ENCODE results near the gene COA3.

COA3 gene

DNA sequence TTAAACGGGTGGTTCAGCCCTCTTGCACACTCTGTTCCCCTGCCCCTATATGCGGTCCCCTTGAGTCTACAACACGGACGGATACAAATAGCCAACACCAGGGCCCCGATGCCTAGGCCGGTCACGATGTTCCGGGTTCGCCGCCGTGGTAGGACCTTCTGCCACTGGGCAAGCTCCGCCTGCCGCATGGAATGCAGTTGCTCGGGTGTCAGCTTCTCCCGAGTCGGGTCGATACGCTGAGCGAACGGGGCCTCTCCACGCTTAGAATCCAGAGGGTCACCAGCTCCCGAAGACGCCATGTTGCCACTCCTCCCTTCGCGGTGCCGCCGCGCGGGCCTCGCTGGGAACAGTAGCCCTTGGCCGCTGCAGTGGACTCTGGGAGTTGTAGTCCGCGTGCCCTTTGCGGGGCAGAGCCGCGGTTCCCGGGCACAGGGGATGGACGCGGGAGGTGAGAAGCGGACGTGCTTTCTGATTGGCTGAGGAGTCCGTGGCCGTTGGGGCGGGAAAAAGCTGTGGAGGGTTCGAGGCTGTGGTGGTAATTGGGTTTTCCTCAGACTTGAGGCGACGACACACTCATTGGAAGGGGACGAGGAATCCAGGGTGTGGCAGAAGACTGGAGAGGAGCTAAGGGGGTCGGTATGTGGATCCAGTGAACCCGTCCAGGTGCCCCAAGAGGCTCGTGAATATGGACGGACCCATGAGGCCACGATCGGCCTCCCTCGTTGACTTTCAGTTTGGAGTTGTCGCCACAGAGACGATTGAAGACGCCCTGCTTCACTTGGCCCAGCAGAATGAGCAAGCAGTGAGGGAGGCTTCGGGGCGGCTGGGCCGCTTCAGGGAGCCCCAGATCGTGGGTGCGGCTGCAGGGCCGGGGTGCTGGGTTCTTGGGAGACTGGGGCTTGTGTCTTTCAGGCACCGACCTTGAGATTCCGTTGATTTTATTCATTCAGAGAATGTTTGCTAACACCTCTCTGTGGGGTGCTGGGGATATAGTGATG, at the start of gene COA3, which contains the start of gene CNTD1:
Gene COA3, minus strand, starts transcription at position 322 of the 998 bp plus-strand sequence. Its CDS starts 23 bp downstream, at position 299.
Gene CNTD1, plus strand, starts transcription at position 479 of the 998 bp plus-strand sequence. Its CDS starts 207 bp downstream, at position 686.
- DNase-seq = peak; percentile 73

DNA sequence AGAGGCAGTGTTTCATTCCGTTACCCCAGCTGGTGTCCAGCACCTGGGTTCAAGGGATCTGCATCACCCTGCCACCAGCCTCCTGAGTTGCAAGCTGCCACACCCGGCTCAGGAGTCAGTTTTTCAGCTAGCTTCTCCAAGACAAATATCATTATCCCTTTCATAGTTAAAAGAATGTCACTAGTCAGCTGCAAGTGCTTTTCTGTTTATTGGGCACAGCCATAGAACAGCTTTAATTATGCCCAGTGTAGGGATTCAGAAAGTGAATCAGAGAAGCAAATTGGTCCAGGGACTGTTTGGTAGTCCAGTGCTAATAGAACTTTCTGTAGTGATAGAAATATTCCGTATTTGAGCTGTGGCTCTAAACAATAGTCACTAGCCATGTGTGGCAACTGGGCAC, 49.6 kb upstream of the COA3 start:
- DNase-seq = no peak

- DNase-seq = no peak
These were observed 48.2 kb upstream of the COA3 start for GRCh38 chr17:42846594-42847280.

- no peak for DNase-seq
These were observed 47.6 kb upstream of the COA3 start for GRCh38 chr17:42845918-42846593.

DNA sequence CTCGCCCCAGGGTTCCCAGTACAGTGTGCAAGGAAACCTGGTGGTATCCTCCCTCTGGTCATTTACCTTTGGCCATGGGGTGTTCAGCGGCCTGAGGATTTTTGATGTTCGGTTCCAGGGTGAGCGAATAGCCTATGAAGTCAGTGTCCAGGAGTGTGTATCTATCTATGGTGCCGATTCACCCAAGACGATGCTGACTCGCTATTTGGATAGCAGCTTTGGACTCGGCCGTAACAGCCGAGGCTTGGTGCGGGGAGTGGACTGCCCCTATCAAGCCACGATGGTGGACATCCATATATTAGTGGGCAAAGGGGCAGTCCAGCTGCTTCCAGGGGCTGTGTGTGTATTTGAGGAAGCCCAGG, 47.0 kb upstream of the COA3 start:
- DNase-seq = no peak

DNA sequence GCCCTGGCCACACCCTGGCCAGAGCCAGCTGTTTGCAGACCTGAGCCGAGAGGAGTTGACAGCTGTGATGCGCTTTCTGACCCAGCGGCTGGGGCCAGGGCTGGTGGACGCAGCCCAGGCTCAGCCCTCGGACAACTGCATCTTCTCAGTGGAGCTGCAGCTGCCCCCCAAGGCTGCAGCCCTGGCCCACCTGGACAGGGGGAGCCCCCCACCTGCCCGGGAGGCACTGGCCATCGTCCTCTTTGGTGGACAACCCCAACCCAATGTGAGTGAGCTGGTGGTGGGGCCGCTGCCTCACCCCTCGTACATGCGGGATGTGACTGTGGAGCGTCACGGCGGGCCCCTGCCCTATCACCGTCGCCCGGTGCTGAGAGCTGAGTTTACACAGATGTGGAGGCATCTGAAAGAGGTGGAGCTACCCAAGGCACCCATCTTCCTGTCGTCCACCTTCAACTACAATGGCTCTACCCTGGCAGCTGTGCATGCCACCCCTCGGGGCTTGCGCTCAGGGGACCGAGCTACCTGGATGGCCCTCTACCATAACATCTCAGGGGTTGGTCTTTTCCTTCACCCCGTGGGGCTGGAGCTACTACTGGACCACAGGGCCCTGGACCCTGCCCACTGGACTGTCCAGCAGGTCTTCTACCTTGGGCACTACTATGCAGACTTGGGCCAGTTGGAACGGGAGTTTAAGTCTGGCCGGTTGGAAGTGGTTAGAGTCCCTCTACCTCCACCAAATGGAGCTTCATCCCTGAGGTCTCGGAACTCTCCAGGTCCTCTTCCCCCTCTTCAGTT, 46.5 kb upstream of the COA3 start:
- DNase-seq = no peak

- no peak for DNase-seq
These were observed 45.8 kb upstream of the COA3 start, which contains the start of gene AOC2 for GRCh38 chr17:42844271-42844670. TSS of gene AOC2 (plus strand) at chr17:42844580. CDS start at chr17:42844627, 47 bp downstream.

DNA sequence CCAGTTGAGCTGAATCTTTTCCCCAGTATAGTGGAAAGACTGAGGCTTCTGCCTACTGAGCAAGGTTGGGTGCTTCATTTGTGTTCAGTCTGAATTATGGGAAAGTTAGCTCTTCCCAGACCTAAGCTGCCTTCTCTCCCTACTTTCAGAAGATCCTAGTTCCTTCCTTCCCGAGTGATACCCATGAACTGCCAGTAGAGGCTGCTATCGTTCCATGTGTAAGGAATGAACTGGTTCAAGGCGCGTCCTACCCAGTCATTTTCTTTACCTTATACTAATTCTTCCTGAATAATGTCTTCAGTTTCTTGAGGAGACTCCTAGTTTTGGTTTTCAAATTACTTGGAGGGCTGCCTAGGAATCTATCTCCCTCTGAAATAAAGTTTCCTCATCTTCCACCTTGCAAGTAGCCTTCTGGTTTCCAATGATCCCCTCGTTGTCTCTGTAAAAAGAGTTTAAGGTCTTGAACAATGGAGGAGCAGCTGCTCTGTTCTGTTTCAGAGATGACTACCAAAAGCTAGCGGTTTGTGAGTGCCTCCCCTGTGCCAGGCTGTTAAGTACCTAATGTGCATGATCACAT, 44.9 kb upstream of the COA3 start:
- DNase-seq = no peak

GRCh38 chr17:42841975-42842685, 43.6 kb upstream of the COA3 start:
- DNase-seq = no peak

GRCh38 chr17:42835732-42836131, 37.2 kb upstream of the COA3 start:
- DNase-seq = no peak

- DNase-seq = no peak
These were observed 35.4 kb upstream of the COA3 start for GRCh38 chr17:42833767-42834422.

DNA sequence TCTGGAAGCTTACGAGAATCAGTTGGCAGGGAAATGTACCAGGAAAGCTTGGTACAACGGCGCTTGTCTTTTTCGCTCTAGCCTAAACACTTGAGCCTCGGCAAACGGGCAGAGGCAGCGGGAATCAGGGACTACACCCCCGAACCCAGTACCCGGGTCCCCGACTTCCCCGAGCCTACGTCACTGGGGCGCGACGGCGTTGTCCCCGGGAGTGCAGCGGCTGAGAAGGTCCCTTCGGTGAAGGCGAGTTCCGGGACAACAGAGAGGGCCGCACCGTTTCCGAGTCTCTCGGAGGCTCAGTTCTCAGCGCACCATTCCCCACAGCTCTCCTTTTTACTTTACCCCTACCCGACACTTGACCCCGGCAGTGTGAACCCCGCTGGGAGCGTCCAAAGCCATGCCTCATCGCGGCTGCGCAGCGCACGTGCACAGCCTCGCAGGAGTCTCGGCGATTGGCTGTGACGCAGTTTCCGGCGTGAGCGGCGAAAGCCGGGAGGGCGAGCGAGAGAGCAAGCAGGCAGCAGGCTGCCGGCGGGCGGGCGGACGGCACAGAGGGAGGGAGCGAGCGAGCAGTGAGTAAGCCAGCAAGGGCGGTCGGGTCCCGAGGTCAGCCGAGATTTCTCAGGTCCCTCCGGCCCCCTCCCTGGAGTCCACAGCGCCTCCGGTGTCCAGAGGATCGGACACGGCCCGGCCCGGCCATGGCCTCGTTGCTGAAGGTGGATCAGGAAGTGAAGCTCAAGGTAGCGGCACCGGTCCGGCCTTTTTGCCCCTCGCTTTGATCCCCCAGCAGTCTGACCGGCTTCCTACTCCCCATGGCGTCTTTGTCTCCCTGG, 34.6 kb upstream of the COA3 start, which contains the start of gene PSME3:
Gene PSME3, plus strand, starts transcription at position 464 of the 833 bp plus-strand sequence. Its CDS starts 235 bp downstream, at position 699.
- DNase-seq = peak; percentile 88

DNA sequence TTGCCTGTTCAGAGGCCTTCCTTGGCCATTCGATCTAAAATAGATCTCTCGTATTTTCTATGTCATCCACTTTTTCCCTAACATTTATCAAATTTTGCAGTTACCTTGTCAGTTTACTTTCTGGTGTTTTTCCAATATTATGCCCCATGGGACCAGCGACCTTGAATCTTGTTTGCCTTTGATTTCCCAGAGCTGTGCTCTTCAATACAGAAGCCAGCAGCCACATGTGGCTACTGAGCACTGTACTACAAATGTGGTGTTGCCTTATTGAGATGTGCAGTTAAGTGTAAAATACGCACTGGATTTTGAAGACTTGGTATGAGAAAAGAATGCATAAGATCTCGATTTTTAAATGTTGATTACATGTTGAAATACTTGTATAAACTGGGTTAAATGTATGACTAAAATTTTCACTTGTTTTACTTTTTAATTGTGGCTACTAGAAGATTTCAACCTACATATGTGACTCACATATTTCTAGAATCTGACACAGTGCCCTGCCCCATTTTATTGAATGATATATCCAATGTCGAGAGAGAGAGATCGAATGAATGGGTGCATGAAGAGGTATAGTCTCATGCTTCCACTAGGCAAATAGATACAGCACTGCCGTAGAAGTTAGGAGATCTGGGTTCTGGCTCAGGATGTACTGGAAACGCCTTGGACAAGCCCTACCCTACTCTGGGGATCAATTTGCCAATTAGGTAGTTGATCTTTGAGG, 33.9 kb upstream of the COA3 start:
- DNase-seq = no peak

DNA sequence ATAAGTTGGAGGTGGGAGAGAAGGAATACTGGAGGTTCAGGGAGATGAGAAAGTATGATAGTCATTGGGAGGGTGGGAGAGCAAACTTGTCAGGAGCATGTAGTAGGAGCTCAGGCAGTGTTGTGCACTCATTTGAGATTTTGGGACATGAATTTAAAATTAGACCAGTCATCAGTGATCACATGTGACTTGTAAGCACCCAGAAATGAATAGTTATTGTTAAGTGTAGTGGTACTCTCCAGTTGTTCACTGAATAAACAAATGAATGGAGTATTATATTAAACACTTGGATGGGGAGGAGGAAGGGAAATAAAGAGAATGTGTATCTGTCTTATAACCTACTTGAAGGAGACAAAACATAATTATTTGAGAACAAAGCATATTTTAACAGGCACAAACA, 32.5 kb upstream of the COA3 start:
- no peak for DNase-seq

GRCh38 chr17:42827472-42827871, 29.0 kb upstream of the COA3 start:
- DNase-seq = no peak

DNA sequence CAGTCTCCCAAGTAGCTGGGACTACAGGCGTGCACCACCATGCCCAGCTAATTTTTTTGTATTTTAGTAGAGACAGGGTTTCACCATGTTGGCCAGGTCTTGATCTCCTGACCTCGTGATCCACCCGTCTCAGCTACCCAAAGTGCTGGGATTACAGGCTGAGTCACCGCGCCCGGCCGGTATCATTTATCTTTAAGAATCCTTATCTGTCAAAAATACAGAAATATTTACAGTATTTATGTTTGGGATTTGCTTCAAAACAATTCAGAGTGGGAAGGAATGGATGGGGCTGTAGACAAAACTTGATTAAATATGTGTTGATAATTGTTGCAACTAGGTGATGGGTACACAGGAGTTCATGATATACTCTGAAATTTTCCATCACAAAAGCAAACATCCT, 22.7 kb upstream of the COA3 start:
- no peak for DNase-seq

DNA sequence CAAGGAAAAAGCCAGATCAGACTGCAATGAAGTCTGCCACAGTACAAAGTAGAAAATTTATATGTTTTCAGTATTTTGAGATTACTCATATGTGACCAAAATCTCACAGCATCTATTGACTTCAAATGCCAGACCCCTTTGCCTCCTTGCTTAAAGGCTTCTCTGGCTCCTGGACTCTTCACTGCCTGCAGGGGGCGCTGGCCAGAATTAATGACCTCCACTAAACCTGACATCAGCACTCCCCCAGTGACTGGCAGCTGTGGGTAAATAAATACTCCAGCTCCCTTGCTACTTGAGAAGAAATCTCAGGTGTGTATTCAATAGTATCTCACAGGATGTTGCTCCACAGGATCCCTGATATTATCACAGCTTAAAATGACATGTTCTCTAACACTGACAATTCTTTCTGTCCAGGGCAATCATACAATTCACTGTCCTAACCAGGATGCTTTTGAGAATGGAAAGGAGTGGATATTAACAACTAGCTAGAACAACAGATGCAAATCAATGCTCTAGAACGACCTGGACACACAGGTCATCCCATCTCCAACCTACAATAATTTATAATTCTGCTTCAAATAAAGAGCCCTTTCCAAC, 21.5 kb upstream of the COA3 start:
- DNase-seq = peak; percentile 61

GRCh38 chr17:42818379-42818778, 19.9 kb upstream of the COA3 start:
- DNase-seq = no peak
